HUES6 (cell line): ENCODE data around the gene LMO7.
"Not testable (repeated sequence)": the region's sequence is repeated elsewhere in the genome, so short reads cannot be mapped to it uniquely, and the experiment has no call there.

Experiments used
- H3K27ac ChIP-seq: 2 replicates; pipeline ENCODE4 v1.7.0; 2013; ENCODE audit warnings: low read depth, mild to moderate bottlenecking, low read length, inconsistent platforms
- H3K27me3 ChIP-seq: 2 replicates; pipeline ENCODE4 v1.6.1; 2013; ENCODE audit warnings: low read length; ENCODE audit not compliant: control insufficient read depth, insufficient read depth
- H3K36me3 ChIP-seq: 2 replicates; pipeline ENCODE4 v1.6.1; 2013; ENCODE audit warnings: low read length; ENCODE audit not compliant: control insufficient read depth, insufficient read depth
- H3K4me1 ChIP-seq: 2 replicates; pipeline ENCODE4 v1.6.1; 2013; ENCODE audit warnings: low read length; ENCODE audit not compliant: control insufficient read depth, insufficient read depth
- H3K4me3 ChIP-seq: 2 replicates; pipeline ENCODE4 v1.5.1; 2013; ENCODE audit warnings: low read depth, low read length
- H3K9ac ChIP-seq: one replicate; pipeline ENCODE4 v1.6.1; 2013; ENCODE audit warnings: mild to moderate bottlenecking, low read length
- H3K9me3 ChIP-seq: 2 replicates; pipeline ENCODE4 v1.6.1; 2013; ENCODE audit warnings: low read depth, low read length; ENCODE audit not compliant: control insufficient read depth, insufficient read depth

LMO7 gene

DNA sequence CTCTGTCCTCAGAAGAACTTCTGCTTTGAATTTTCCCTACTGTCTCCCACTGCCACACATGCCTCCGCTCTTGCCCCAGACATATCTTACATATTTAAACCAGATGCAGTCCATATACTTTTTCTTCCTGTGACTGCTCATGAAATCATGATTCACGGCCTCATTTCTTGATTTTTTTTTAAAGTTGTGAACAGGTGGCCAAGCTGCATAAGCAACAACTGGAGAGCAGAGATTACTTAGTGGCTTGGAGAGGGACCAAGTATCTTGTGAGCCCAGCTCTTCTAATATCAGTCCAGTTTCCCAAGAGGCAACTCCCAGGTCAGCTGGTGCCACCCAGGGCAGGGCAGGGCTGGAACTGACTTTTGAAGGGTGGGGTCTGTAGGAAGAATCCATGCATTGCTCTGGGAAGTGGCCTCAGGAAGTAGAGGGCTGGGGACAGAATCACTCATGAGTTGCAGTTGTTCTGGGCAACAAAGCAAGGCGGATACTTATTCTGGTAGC is 152.4 kb downstream of the LMO7 start:
- Histone ChIP-seq H3K4me1 (peaks cover 8% of the 10 kb centered on the region; the same call in 1 of the 2 replicates), H3K27ac (no peak overlapping the region)

DNA sequence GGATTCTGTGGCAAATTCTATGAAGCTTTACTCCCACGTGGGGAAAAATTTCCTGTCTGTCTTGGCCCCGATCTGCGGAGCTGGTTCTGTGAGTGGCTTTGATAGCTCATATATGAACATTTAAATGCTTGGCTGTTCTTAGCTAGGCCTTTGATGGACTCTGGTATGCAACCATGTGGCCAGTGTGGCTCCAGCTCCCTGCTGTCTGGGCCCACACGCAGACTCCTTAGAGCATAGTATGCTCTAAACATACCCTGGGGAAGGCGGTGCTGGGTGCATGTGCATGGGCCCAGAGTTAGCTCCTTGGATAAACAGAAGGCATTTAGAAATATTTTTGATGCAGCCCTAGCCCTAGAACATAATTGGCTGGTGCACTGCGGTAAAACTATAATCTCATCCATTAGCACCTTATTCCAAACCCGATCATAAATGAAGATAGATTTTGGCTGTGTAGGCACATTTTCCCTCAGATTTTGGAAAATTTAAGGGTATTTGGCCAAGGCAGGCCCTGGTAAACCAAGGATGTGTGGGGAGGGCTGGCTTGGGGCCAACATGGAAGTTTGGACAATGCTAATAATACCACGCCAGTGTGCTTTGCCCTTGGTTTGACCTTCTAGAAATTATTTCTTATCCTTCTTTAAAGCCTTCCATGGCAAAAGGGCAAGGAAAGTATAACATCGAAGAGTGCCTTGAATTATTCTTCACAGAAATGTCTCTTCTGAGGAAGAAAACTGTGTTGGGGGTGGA is 153.5 kb downstream of the LMO7 start:
- no peak overlapping the region for H3K4me3 ChIP-seq
- H3K4me1 ChIP-seq: peaks cover 8% of the 10 kb centered on the region; the same call in 1 of the 2 replicates
- H3K9me3 ChIP-seq: no peaks in the 10 kb centered on the region
- H3K27ac ChIP-seq: no peak overlapping the region; the same call in 1 of the 2 replicates
- H3K9ac ChIP-seq: no peak overlapping the region
- H3K27me3 ChIP-seq: no peaks in the 10 kb centered on the region
- H3K36me3 ChIP-seq: no peaks in the 10 kb centered on the region

More for the DNA sequence above, 152.4 kb downstream of the LMO7 start:
- Histone ChIP-seq H3K9me3 (no peaks in the 10 kb centered on the region), H3K36me3 (no peaks in the 10 kb centered on the region), H3K4me3 (no peak overlapping the region), H3K9ac (no peak overlapping the region), H3K27me3 (no peaks in the 10 kb centered on the region)

DNA sequence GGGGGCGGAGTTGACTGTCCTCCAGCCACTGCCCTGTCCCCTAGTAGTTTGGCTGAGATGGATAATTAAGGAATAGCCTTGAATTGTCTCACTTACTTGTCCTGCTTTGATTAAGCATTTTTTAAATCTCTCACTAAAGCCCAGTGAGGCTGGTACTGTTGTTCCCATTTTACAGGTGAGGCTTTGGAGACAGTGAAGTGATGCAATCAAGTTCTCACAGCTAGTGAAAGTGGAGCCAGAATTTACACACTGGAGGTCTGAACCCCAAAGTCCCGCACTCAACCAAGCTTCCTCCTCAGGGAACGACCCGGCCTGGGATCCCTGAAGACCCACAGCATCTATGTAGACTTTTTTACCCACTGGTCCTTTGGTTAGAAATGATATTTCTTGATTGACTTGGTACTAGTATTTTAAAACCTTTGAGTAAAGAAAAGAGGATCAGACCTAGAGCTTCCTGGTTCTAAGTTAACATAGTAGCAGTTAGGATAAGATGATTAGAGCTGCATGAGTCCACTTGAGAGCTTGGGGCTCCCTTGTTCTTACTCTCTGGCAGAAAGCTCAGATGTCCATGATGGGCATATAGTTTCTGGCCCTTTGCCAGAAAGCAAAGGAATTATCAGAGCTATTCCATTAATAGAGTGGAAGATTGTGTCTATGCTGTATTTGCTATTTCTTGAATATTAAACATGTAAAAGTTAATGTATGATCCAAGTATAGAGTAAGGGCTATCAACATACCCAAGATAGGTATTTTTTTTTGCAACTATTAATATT is 154.3 kb downstream of the LMO7 start:
- Histone ChIP-seq H3K9ac (no peak overlapping the region), H3K9me3 (no peaks in the 10 kb centered on the region), H3K27me3 (no peaks in the 10 kb centered on the region), H3K36me3 (no peaks in the 10 kb centered on the region), H3K4me1 (peaks cover 8% of the 10 kb centered on the region; the same call in 1 of the 2 replicates), H3K27ac (no peak overlapping the region), H3K4me3 (no peak overlapping the region)

GRCh38 chr13:75792526-75793187 is 156.5 kb downstream of the LMO7 start:
- no peak overlapping the region for H3K27ac ChIP-seq
- no peaks in the 10 kb centered on the region for H3K27me3 ChIP-seq
- H3K36me3 ChIP-seq: no peaks in the 10 kb centered on the region
- no peak overlapping the region for H3K4me3 ChIP-seq
- no peaks in the 10 kb centered on the region for H3K9me3 ChIP-seq
- peaks cover 8% of the 10 kb centered on the region; the same call in 1 of the 2 replicates for H3K4me1 ChIP-seq
- H3K9ac ChIP-seq: no peak overlapping the region

DNA sequence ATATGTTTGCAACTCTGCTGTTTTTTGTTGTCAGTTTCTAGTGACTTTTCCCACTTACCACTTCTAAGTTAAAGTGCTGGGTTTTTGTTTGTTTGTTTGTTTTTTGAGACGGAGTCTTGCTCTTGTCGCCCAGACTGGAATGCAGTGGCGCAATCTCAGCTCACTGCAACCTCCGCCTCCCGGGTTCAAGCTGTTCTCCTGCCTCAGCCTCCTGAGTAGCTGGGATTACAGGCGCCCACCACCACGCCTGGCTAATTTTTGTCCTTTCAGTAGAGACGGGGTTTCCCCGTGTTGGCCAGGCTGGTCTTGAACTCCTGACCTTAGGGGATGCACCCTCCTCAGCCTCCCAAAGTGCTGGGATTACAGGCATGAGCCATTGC is 157.0 kb downstream of the LMO7 start:
- H3K9me3 ChIP-seq: not testable (repeated sequence)

DNA sequence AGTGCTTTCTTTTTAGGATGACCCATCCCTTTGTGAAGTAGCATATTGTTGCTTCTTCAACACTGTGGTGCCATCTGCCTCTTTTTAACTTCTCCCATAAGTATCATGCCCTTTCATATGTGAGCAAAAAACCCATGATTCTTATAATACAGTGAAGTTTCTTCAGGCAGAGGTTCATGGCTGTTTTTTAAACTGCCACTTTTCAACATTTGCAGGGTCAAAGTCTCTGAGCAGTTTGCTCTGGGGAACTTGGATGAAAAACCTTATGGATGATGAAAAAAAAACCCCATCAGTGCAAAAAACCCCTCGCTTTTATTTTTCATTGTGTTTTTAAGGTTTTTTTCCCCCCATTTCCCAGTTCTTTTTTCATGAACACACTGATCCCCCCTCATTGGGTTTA is 158.5 kb downstream of the LMO7 start:
- H3K27me3 ChIP-seq: no peaks in the 10 kb centered on the region
- no peak overlapping the region for H3K27ac ChIP-seq
- no peaks in the 10 kb centered on the region for H3K36me3 ChIP-seq
- H3K4me3 ChIP-seq: no peak overlapping the region
- H3K9me3 ChIP-seq: no peaks in the 10 kb centered on the region
- H3K4me1 ChIP-seq: peaks cover 8% of the 10 kb centered on the region; the same call in 1 of the 2 replicates
- H3K9ac ChIP-seq: no peak overlapping the region

More for the DNA sequence above, 157.0 kb downstream of the LMO7 start:
- H3K27ac ChIP-seq, H3K27me3 ChIP-seq, H3K4me3 ChIP-seq, H3K9ac ChIP-seq, H3K4me1 ChIP-seq, H3K36me3 ChIP-seq: not testable (repeated sequence)

DNA sequence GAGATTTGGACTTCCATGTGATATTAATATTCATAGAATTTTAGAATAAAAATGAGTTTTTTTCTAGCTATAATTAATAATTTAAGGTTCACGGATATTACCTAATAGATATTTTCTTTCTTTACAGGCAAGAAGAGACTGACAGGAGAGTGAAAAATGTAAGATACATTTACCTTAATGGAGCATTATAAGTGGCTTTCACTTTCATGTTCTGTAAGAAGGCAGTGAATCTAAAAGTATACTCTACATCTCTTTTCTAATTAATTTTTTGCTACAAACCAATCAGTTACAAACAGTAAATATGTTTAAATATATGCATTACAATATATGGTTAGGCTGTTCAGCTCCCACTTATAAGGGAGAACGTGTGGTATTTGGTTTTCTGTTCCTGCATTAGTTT is 159.1 kb downstream of the LMO7 start:
- Histone ChIP-seq H3K4me1 (peaks cover 9% of the 10 kb centered on the region; the same call in 1 of the 2 replicates), H3K9ac (no peak overlapping the region), H3K27me3 (no peaks in the 10 kb centered on the region), H3K27ac (no peak overlapping the region), H3K36me3 (no peaks in the 10 kb centered on the region), H3K4me3 (no peak overlapping the region), H3K9me3 (no peaks in the 10 kb centered on the region)

DNA sequence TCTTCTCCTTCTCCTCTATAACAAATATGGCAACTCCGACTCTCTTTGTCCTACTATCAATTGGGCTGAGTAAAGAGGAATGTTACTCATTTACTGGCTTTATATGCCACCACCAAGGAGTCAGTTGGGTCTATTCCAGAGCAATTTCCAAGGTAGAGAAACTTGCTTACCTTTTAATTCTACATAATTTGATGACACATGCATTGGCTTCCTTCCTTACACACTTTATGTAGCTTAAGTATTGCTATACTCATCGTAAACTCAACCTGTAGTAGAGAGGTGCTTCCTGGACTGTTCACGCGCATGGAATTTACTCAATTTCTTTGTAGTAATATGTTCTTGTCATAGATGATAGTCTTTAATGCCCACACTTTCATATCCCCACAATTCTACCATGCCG is 160.7 kb downstream of the LMO7 start:
- H3K36me3 ChIP-seq: no peaks in the 10 kb centered on the region
- H3K27me3 ChIP-seq: no peaks in the 10 kb centered on the region
- no peaks in the 10 kb centered on the region for H3K9me3 ChIP-seq
- H3K4me3 ChIP-seq: no peak overlapping the region
- H3K9ac ChIP-seq: no peak overlapping the region
- no peak overlapping the region for H3K27ac ChIP-seq
- peaks cover 13% of the 10 kb centered on the region for H3K4me1 ChIP-seq

GRCh38 chr13:75797239-75797638 is 161.1 kb downstream of the LMO7 start:
- Histone ChIP-seq H3K36me3 (no peaks in the 10 kb centered on the region), H3K9me3 (no peaks in the 10 kb centered on the region), H3K9ac (no peak overlapping the region), H3K4me3 (no peak overlapping the region), H3K4me1 (peaks cover 15% of the 10 kb centered on the region), H3K27me3 (no peaks in the 10 kb centered on the region), H3K27ac (no peak overlapping the region)

DNA sequence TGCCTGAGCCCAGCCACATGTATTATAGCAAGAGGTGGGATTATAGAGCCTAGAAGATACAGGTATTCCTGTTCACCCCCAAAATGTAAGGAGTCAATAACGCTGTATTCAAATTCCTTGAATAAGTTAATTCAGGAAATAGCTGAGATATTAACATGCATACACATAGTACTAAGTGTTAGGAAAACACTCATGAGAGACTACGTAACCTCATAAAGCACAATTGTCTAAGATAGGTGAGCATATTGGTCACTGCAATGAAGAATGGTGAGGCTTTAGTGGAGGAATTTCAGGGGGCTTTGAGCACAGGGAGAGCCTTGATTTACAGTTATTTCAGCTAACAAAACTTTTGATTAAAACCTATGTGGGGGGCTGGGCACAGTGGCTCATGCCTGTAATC is 161.6 kb downstream of the LMO7 start:
- Histone ChIP-seq H3K27ac (no peak overlapping the region), H3K9ac (no peak overlapping the region), H3K27me3 (no peaks in the 10 kb centered on the region), H3K36me3 (no peaks in the 10 kb centered on the region), H3K9me3 (no peaks in the 10 kb centered on the region), H3K4me1 (peaks cover 15% of the 10 kb centered on the region), H3K4me3 (no peak overlapping the region)
